Progenitor cell of endocrine pancreas (in vitro differentiated cells): ENCODE measurements around the gene ZBTB17. TPM values are rescaled to one million over a fixed set of nuclear protein-coding genes. Genes with fewer than 3 reads are reported as not detected.

Experiments used
- DNase-seq: peaks from one replicate; pipeline ENCODE4 v3.0.0; 2021; ENCODE audit warnings: low spot score; ENCODE audit not compliant: unreplicated experiment
- H3K27ac Mint-ChIP-seq: 2 replicates; pipeline ENCODE4 v1.8.0; 2021; ENCODE audit warnings: mild to moderate bottlenecking, moderate library complexity, mixed read lengths
- H3K27me3 Mint-ChIP-seq: 2 replicates; pipeline ENCODE4 v1.8.0; 2021; ENCODE audit warnings: mixed read lengths
- H3K36me3 Mint-ChIP-seq: 2 replicates; pipeline ENCODE4 v1.8.0; 2022; ENCODE audit warnings: mixed read lengths; ENCODE audit not compliant: insufficient read depth
- H3K4me1 Mint-ChIP-seq: 2 replicates; pipeline ENCODE4 v1.8.0; 2021; ENCODE audit warnings: low read depth, mixed read lengths
- H3K4me3 Mint-ChIP-seq: 2 replicates; pipeline ENCODE4 v1.8.0; 2021; ENCODE audit warnings: low read depth, mild to moderate bottlenecking, moderate library complexity, mixed read lengths
- H3K9me3 Mint-ChIP-seq: 2 replicates; pipeline ENCODE4 v1.8.0; 2021; ENCODE audit warnings: low read depth, mixed read lengths
- total RNA-seq: library from RNA; stranded (reverse); gene quantifications from 2 replicates; pipeline ENCODE4 v1.2.1, GENCODE V29; 2021
- TF ChIP-seq, protein P1 (sequence below): fragments of 200-600 bp; sonication (generic); IDR thresholded peaks from one replicate; pipeline ENCODE4 v1.5.0; 2021; ENCODE audit warnings: antibody characterized with exemption, mild to moderate bottlenecking; ENCODE audit not compliant: unreplicated experiment

Gene ZBTB17
- total RNA-seq, 1 donor from 2014 or later: 57.7 TPM

DNA sequence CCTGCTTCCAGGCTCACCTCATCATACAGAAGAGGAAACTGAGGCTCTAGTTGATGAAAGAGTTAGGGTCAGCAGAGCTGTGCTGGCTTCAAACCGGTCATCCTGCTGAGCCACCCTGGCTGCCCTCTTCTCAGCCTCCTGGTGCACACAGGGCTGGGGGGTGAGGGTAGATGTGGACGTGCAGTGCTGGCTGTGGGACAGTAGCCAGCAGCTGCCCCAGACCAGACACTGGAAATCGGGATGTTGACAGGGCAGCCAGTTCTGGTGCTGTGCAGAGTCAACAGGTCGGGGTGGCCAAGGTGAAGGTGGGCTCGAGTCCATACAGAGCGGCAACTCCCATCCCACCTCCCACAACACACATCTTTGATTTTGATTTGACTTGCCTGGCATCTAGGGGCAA lies 44.4 kb upstream of the ZBTB17 start:
- H3K4me1 Mint-ChIP-seq: peaks cover 13% of the 10 kb centered on the region
- no peak overlapping the region for H3K4me3 Mint-ChIP-seq
- H3K27me3 Mint-ChIP-seq: peaks cover 37% of the 10 kb centered on the region
- H3K36me3 Mint-ChIP-seq: no peaks in the 10 kb centered on the region
- TF ChIP-seq, protein P1, sequence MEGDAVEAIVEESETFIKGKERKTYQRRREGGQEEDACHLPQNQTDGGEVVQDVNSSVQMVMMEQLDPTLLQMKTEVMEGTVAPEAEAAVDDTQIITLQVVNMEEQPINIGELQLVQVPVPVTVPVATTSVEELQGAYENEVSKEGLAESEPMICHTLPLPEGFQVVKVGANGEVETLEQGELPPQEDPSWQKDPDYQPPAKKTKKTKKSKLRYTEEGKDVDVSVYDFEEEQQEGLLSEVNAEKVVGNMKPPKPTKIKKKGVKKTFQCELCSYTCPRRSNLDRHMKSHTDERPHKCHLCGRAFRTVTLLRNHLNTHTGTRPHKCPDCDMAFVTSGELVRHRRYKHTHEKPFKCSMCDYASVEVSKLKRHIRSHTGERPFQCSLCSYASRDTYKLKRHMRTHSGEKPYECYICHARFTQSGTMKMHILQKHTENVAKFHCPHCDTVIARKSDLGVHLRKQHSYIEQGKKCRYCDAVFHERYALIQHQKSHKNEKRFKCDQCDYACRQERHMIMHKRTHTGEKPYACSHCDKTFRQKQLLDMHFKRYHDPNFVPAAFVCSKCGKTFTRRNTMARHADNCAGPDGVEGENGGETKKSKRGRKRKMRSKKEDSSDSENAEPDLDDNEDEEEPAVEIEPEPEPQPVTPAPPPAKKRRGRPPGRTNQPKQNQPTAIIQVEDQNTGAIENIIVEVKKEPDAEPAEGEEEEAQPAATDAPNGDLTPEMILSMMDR: no peak
- H3K9me3 Mint-ChIP-seq: no peaks in the 10 kb centered on the region
- H3K27ac Mint-ChIP-seq: no peak overlapping the region
- DNase-seq: no peak

DNA sequence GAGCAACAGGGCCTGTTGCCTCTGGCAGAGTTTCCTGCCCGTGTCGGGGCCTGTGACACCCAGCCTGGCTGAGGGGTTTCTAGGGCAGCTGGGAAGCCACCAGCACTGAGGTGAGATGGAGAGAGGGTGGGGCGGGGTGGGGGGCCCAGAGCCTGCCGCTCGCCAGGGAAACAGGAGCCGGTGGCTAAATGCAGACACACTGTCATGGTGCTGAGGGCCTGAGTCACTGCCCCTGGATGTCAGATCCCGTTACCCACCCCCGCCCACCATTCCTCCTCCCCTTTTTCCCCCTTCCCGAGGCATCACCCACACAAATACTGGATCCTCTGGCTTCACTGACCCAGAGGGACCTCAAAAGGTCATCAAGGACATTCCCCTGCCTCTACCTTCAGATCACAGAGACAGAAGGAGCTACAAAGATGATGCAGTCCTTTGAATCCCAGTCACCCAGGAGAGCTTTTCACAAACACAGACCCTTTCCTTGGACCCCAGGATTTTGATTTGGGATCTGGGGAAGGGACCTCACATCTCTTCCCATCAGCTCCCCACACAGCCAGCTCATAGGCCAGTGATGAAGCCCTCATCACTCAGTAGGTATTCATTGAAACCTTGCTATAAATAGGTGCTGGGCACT lies 43.9 kb upstream of the ZBTB17 start:
- H3K4me3 Mint-ChIP-seq: no peak overlapping the region
- H3K27me3 Mint-ChIP-seq: peaks cover 34% of the 10 kb centered on the region

DNA sequence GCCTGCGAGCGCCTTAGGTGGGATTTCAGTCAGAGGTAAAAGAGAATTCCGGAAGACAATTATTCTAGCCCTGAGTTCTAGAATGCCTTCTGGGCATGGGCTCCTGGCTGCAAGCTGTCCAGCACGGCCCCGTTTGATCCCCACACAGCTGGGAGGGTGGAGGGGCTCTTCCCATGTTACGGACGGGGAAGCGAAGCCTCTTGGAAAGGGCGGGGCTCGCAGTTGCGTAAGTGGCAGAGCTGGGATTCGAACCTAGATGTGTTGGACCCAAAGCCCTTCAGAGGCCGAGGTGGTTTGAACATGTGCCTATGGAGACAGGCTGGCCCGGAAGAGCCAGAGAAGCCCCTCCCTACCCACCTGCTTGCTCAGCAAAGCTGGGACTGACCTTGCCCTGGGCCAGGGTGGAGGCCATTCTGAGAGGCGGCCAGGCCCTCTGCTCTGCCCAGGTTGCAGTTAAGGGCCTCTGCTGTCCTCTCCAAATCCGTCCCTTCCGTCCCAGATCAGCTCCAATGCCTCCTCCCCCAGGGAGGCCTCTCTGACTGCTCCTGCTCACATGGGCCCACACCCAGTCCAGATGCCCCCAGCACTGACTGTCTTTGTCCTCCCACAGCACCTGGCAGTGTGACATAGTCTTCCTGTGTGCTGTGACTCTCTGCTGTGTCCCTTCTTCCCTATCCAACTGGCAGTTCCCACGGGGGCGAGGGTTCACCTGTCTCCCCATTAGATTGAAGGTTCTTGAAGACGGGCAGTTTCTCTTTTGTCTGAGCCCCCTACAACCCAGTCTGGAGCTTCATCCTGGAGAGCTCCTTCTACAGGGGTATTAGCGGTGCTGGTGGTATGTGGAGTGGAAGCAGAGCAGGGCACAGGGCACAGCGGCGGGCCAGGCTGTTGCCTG lies 43.1 kb upstream of the ZBTB17 start:
- Mint-ChIP-seq H3K27ac (peak overlapping the region; percentile 80), H3K4me3 (no peak overlapping the region), H3K9me3 (no peaks in the 10 kb centered on the region), H3K4me1 (peaks cover 14% of the 10 kb centered on the region), H3K36me3 (no peaks in the 10 kb centered on the region), H3K27me3 (peaks cover 28% of the 10 kb centered on the region)
- DNase-seq: no peak
- TF ChIP-seq, protein P1: no peak

More for the DNA sequence above, 43.9 kb upstream of the ZBTB17 start:
- no peak for DNase-seq
- TF ChIP-seq, protein P1: no peak
- H3K4me1 Mint-ChIP-seq: peaks cover 13% of the 10 kb centered on the region
- no peaks in the 10 kb centered on the region for H3K36me3 Mint-ChIP-seq
- H3K27ac Mint-ChIP-seq: peak overlapping the region; percentile 80
- no peaks in the 10 kb centered on the region for H3K9me3 Mint-ChIP-seq

DNA sequence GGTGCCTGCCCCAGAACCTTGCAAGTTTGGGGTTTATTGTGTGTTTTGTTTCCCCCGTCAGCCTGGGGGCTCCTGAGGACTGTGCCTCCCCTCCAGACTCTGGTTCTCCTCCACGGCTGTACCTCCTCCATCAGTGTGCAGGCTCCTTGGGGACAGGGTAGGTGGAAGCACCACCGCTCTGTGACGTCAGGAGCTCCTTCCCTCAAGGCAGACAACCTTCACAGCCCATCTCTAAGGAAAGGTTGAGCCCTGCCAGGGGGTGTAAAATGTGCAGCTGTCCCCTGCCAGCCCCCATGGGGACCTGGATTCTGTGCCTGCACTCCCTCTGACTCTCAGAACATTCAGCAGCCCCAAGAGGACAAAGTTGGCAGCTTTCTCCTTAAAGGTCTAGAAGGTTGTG lies 42.4 kb upstream of the ZBTB17 start:
- H3K27ac Mint-ChIP-seq: no peak overlapping the region
- DNase-seq: no peak
- TF ChIP-seq, protein P1: no peak
- peaks cover 25% of the 10 kb centered on the region for H3K27me3 Mint-ChIP-seq
- no peak overlapping the region for H3K4me3 Mint-ChIP-seq
- no peaks in the 10 kb centered on the region for H3K9me3 Mint-ChIP-seq
- no peaks in the 10 kb centered on the region for H3K36me3 Mint-ChIP-seq
- peaks cover 16% of the 10 kb centered on the region for H3K4me1 Mint-ChIP-seq

DNA sequence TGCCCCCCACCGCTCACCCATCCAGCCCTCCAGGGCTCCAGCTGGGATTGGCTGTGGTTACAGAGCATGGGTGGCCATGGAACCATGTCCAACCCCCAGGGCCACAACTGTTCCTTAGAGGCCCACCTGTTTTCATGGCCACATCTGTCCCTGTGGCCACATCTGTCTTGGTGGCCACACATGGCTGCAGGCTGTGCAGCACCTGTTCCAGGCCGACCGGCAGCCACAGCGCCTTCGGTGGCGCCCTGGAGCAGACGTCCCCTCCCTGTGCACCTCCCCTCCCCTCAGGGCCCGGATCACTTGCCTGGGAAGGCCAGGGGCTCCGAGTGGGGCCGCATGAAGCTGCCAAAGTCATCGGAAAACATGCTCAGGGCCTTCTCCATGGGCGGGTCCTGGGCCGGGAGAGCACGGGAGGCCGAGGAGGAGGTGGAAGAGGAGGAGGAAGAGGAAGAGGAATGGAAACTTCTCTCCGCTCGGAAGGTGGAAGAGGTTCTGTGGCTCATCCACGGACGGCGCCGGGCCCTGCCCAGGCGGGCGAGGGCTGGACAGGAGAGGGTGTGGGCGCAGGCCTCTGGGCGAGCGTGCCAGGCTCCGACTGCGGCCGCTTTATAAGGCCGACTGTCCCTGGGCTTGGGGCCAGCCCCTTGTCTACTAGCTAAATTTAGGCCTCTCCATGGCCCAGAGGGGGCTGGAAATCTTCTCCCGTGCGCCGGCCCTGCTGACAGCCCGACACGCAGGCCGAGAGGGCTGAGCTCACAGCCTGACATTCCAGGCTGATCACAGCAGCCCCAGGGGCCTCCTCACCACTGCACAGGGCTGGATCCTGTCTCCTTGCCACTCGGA lies 41.8 kb upstream of the ZBTB17 start, which contains the start of gene HSPB7:
HSPB7 (minus strand) TSS at position 583 of the 843 bp plus-strand sequence; CDS start at position 503, 80 bp downstream.
- H3K4me1 Mint-ChIP-seq: peaks cover 16% of the 10 kb centered on the region
- no peaks in the 10 kb centered on the region for H3K36me3 Mint-ChIP-seq
- H3K4me3 Mint-ChIP-seq: no peak within 1 kb of the TSS
- no peak within 1 kb of the TSS for H3K27ac Mint-ChIP-seq
- TF ChIP-seq, protein P1: peak; percentile 24
- no peaks in the 10 kb centered on the region for H3K9me3 Mint-ChIP-seq
- no peak for DNase-seq
- H3K27me3 Mint-ChIP-seq: peaks cover 25% of the 10 kb centered on the region
